IMR-90 (cell line): ENCODE results near the gene MFRP. TPM values are rescaled to one million over a fixed set of nuclear protein-coding genes. Genes with fewer than 3 reads are reported as not detected.

Experiments used
- ATAC-seq: fragments of 200-7000 bp; cut with Tn5 transposase; 2 replicates; pipeline ENCODE4 v1.9.1; 2020; ENCODE audit warnings: low read depth, mild to moderate bottlenecking, moderate library complexity
- BruUV-seq: library from RNA; stranded (reverse); fragments of 400-500 nt; replicated peaks from 2 replicates; lab custom pipeline; 2021; lab: Mats Ljungman, UMichigan
- CTCF ChIA-PET: fragments of 300-600 bp; formaldehyde crosslinking; extraction: SDS; loops from one replicate; lab custom pipeline; 2021; ENCODE audit warnings: antibody characterized with exemption; lab: Yijun Ruan, JAX
- POLR2A ChIA-PET: fragments of 300-600 bp; sonication (Branson Sonifier 250); formaldehyde crosslinking; loops from one replicate; lab custom pipeline; 2022; ENCODE audit warnings: antibody characterized with exemption; ENCODE audit not compliant: unreplicated experiment; lab: Charles Lee
- DNase-seq: peaks from one replicate; pipeline ENCODE4 v3.0.0; 2013
- H2AFZ ChIP-seq: replicated peaks from 2 replicates; pipeline ENCODE3; 2013; ENCODE audit warnings: low read length, mild to moderate bottlenecking; ENCODE audit not compliant: poor library complexity
- H2AK5ac ChIP-seq: 2 replicates; pipeline ENCODE4 v1.6.1; 2013; ENCODE audit warnings: low read depth, low read length, inconsistent platforms
- H2AK9ac ChIP-seq: replicated peaks from 2 replicates; pipeline ENCODE3; 2013; ENCODE audit warnings: mild to moderate bottlenecking, low read depth, low read length, moderate library complexity; ENCODE audit not compliant: poor library complexity
- H2BK120ac ChIP-seq: 2 replicates; pipeline ENCODE4 v1.6.1; 2013; ENCODE audit warnings: low read depth, low read length, inconsistent platforms
- H2BK15ac ChIP-seq: 3 replicates; pipeline ENCODE4 v1.6.1; 2013; ENCODE audit warnings: low read depth, low read length, inconsistent platforms
- H2BK20ac ChIP-seq: 2 replicates; pipeline ENCODE4 v1.6.1; 2013; ENCODE audit warnings: low read depth, mild to moderate bottlenecking, inconsistent platforms, low read length, moderate library complexity
- H2BK5ac ChIP-seq: 2 replicates; pipeline ENCODE4 v1.6.1; 2013; ENCODE audit warnings: mild to moderate bottlenecking, low read depth, low read length, inconsistent platforms; ENCODE audit not compliant: poor library complexity, severe bottlenecking
- H3K14ac ChIP-seq: replicated peaks from 2 replicates; pipeline ENCODE4 v1.6.1; 2013; ENCODE audit warnings: low read depth, low read length, inconsistent platforms
- H3K18ac ChIP-seq: 2 replicates; pipeline ENCODE4 v1.6.1; 2013; ENCODE audit warnings: low read depth, low read length, control low read depth
- H3K23ac ChIP-seq: 2 replicates; pipeline ENCODE4 v1.6.1; 2013; ENCODE audit warnings: low read depth, low read length, inconsistent platforms
- H3K27ac ChIP-seq: 2 replicates; pipeline ENCODE4 v1.5.1; 2013; ENCODE audit warnings: mild to moderate bottlenecking, control low read depth, low read length; ENCODE audit not compliant: insufficient read depth
- H3K27me3 ChIP-seq: 2 replicates; pipeline ENCODE4 v1.6.1; 2013; ENCODE audit warnings: low read length; ENCODE audit not compliant: control insufficient read depth, insufficient read depth
- H3K36me3 ChIP-seq: 2 replicates; pipeline ENCODE4 v1.6.1; 2013; ENCODE audit warnings: low read length, mixed read lengths; ENCODE audit not compliant: control insufficient read depth, insufficient read depth
- H3K4ac ChIP-seq: 2 replicates; pipeline ENCODE4 v1.6.1; 2013; ENCODE audit warnings: low read depth, low read length, inconsistent platforms
- H3K4me1 ChIP-seq: 2 replicates; pipeline ENCODE4 v1.6.1; 2013; ENCODE audit warnings: low read length, mixed read lengths; ENCODE audit not compliant: control insufficient read depth, insufficient read depth
- H3K4me2 ChIP-seq: 2 replicates; pipeline ENCODE4 v1.6.1; 2013; ENCODE audit warnings: low read depth, mild to moderate bottlenecking, control low read depth, low read length, moderate library complexity
- H3K4me3 ChIP-seq: 2 replicates; pipeline ENCODE4 v1.5.1; 2013; ENCODE audit warnings: low read depth, mild to moderate bottlenecking, control low read depth, low read length, moderate library complexity; ENCODE audit not compliant: insufficient read depth
- H3K56ac ChIP-seq: 2 replicates; pipeline ENCODE4 v1.6.1; 2013; ENCODE audit warnings: low read length, inconsistent platforms; ENCODE audit not compliant: insufficient read depth; ENCODE audit errors: extremely low read depth
- H3K79me1 ChIP-seq, 2 experiments: 2 replicates each; pipeline ENCODE4 v1.6.1; 2013; ENCODE audit warnings: low read length in 2 of 2, inconsistent platforms in 1 of 2, low read depth in 1 of 2
- H3K9ac ChIP-seq: 2 replicates; pipeline ENCODE4 v1.6.1; 2013; ENCODE audit warnings: low read depth, low read length, control low read depth
- H3K9me1 ChIP-seq: 2 replicates; pipeline ENCODE4 v1.6.1; 2013; ENCODE audit warnings: low read length, inconsistent platforms; ENCODE audit not compliant: insufficient read depth
- H3K9me3 ChIP-seq: 2 replicates; pipeline ENCODE4 v1.6.1; 2013; ENCODE audit warnings: low read length; ENCODE audit not compliant: control insufficient read depth, insufficient read depth
- H4K20me1 ChIP-seq: 2 replicates; pipeline ENCODE4 v1.6.1; 2013; ENCODE audit warnings: low read length, inconsistent platforms; ENCODE audit not compliant: insufficient read depth
- H4K5ac ChIP-seq: 2 replicates; pipeline ENCODE4 v1.6.1; 2013; ENCODE audit warnings: mild to moderate bottlenecking, low read depth, low read length, control low read depth
- H4K8ac ChIP-seq, 2 experiments: 2 replicates each; pipeline ENCODE4 v1.6.1; 2013; ENCODE audit warnings: low read depth in 2 of 2, low read length in 2 of 2, control low read depth in 1 of 2, inconsistent platforms in 1 of 2
- H4K91ac ChIP-seq: 2 replicates; pipeline ENCODE4 v1.6.1; 2013; ENCODE audit warnings: low read depth, low read length, inconsistent platforms; ENCODE audit not compliant: insufficient read depth
- CEBPB ChIP-seq: IDR thresholded peaks from 2 replicates; pipeline ENCODE4 v1.6.1; 2012; ENCODE audit warnings: low read depth, low read length, improper control_type of control experiment
- FOS ChIP-seq: fragments of 150-350 bp; IDR thresholded peaks from 2 replicates; pipeline ENCODE4 v1.6.1; 2016; ENCODE audit warnings: low read depth, low read length
- RAD21 ChIP-seq: IDR thresholded peaks from 2 replicates; pipeline ENCODE4 v1.6.1; 2012; ENCODE audit warnings: low read length, improper control_type of control experiment
- WGBS, 2 experiments: methylation state at CpG; one replicate each; pipeline versions ENCODE4 v1.1.5 to v1.1.7; 2013; ENCODE audit warnings: missing lambda C conversion rate in 2 of 2; ENCODE audit not compliant: insufficient read length in 1 of 2; ENCODE audit errors: extremely low coverage in 2 of 2; 5-methylcytosine and 5-hydroxymethylcytosine counted together
- dilution Hi-C: fragments of 300-500 bp; cut with HindIII; formaldehyde crosslinking; loops from one replicate; pipeline ENCODE4 v1.14.3; 2018; ENCODE audit warnings: low sequenced_read_pairs; ENCODE audit not compliant: unreplicated experiment
- in situ Hi-C: fragments of 300-500 bp; cut with MboI; formaldehyde crosslinking; loops from 3 replicates; pipeline ENCODE4 v1.14.3; 2019; ENCODE audit warnings: low sequenced_read_pairs, inconsistent platforms, mixed read lengths
- intact Hi-C: fragments of 100-400 bp; cut with micrococcal nuclease; formaldehyde crosslinking; loops from 2 replicates; pipeline ENCODE4 v1.10.0; 2022
- polyA plus RNA-seq, 3 experiments: library from polyadenylated mRNA; depleted of rRNA; stranded (reverse); fragments of >200 nt; gene quantifications; 2 replicates each; pipeline ENCODE4 v1.2.3, GENCODE V29; 2012; ENCODE audit warnings: low replicate concordance in 1 of 3
- total RNA-seq: library from RNA; depleted of rRNA; stranded (reverse); fragments of >200 nt; gene quantifications from 2 replicates; pipeline ENCODE4 v1.2.3, GENCODE V29; 2012

The MFRP gene
- total and polyA plus RNA-seq, 2 of the 4 experiments (the other 2 are of a cell fraction), result not detected

DNA sequence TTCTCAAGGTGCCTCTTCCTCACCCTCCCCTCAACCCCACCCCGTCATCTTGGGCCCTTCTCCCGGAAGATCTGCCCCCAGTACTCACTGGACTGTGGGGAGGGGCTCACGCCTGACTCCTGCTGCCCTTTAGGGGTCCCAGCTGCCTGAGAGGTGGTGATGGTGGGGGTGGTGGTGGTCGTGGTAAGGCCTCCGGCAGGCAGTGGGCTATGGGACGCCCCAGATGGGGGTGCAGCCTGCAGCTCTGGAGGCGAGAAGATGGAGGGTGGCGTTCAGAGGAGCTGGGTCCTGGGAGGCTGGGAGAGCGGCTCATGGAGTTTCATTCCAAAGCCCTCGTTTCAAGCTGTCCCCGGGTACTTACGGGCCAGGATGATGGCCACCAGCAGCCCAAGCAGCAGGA lies 820 bp downstream of the MFRP start:
- H3K4me1 ChIP-seq, result peaks cover 3% of the 10 kb centered on the region; the same call in 1 of the 2 replicates
- BruUV-seq, result no TSS peak
- H2BK15ac ChIP-seq, result no peak overlapping the region
- H3K4ac ChIP-seq, result no peak overlapping the region
- no peaks in the 10 kb centered on the region for H4K20me1 ChIP-seq
- H3K14ac ChIP-seq, result no peak overlapping the region
- H3K23ac ChIP-seq, result no peak overlapping the region
- ChIA-PET CTCF (no interaction called here), POLR2A (no interaction called here)
- H2AK5ac ChIP-seq, result no peak overlapping the region; the same call in 1 of the 2 replicates
- no peak overlapping the region for H3K56ac ChIP-seq
- peaks cover 0 to 4% of the 10 kb centered on the region in 2 experiments; a peak in 1 of 4 replicates for H3K79me1 ChIP-seq
- no peak overlapping the region for H4K8ac ChIP-seq
- H3K9ac ChIP-seq, result no peak overlapping the region
- no peaks in the 10 kb centered on the region for H3K9me3 ChIP-seq
- no peaks in the 10 kb centered on the region for H3K36me3 ChIP-seq
- intact Hi-C loops, result no loop called here
- WGBS, 2 experiments, result 69% methylated on average over 5 of the region's 12 CpGs; no CpG with 5 or more reads in 1 of the 2 experiments
- TF ChIP-seq FOS (no peak), CEBPB (no peak), RAD21 (no peak)
- H2AFZ ChIP-seq, result no peak overlapping the region
- H4K91ac ChIP-seq, result no peak overlapping the region
- H2BK5ac ChIP-seq, result no peak overlapping the region
- no peak overlapping the region for H3K4me3 ChIP-seq
- dilution Hi-C loops, result no loop called here
- DNase-seq (no peak), ATAC-seq (no peak)
- no peak overlapping the region for H3K18ac ChIP-seq
- no peak overlapping the region for H3K4me2 ChIP-seq
- H3K27ac ChIP-seq, result no peak overlapping the region
- no peak overlapping the region for H2AK9ac ChIP-seq
- no peak overlapping the region for H2BK20ac ChIP-seq
- in situ Hi-C loops, result no loop called here
- peaks cover 33% of the 10 kb centered on the region for H3K27me3 ChIP-seq
- H4K5ac ChIP-seq, result no peak overlapping the region
- no peak overlapping the region for H2BK120ac ChIP-seq
- no peaks in the 10 kb centered on the region for H3K9me1 ChIP-seq
